Body of pancreas (tissue), 4 donors: ENCODE measurements around the gene HTR3E.

ENCODE experiments used
- POLR2A ChIP-seq, 3 donors: fragments of 450-650 bp; IDR thresholded peaks; one replicate each; pipeline ENCODE4 v1.6.1; 2016; ENCODE audit warnings: antibody characterized with exemption in 3 of 3, mild to moderate bottlenecking in 2 of 3
- TF ChIP-seq, protein P1 (sequence below), 7 experiments: fragments of 450-650 bp in 4 of 7; fragments of 200-600 bp in 3 of 7; sonication (generic) in 3 of 7; IDR thresholded peaks; one replicate each; pipeline ENCODE4 v1.5.1; 2016 to 2019; ENCODE audit warnings: antibody characterized with exemption in 7 of 7

DNA sequence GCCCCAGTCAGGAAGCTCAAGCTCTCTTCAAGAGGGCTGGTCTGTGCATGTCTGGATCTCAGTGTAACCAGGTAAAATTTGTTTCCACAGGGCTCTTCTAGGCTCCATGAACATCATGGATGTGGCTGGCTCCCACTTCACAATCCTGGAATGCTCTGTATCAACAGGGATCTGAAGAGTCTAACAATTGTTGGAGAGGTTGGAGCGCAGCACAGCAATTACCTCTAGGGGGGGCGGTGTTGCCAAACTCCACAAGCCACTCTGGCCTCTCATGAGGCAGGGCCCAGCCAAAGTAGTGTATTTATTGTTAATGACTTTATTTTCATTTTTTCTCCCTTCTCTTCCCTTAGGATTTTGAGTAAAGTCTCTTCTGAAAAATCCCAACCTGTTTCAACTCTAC is 32.1 kb downstream of the HTR3E start:
- TF ChIP-seq, protein P1, sequence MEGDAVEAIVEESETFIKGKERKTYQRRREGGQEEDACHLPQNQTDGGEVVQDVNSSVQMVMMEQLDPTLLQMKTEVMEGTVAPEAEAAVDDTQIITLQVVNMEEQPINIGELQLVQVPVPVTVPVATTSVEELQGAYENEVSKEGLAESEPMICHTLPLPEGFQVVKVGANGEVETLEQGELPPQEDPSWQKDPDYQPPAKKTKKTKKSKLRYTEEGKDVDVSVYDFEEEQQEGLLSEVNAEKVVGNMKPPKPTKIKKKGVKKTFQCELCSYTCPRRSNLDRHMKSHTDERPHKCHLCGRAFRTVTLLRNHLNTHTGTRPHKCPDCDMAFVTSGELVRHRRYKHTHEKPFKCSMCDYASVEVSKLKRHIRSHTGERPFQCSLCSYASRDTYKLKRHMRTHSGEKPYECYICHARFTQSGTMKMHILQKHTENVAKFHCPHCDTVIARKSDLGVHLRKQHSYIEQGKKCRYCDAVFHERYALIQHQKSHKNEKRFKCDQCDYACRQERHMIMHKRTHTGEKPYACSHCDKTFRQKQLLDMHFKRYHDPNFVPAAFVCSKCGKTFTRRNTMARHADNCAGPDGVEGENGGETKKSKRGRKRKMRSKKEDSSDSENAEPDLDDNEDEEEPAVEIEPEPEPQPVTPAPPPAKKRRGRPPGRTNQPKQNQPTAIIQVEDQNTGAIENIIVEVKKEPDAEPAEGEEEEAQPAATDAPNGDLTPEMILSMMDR (IDR thresholded peaks at IDR 0.05) = peak in 1 of 7 experiments; percentile 13
- TF ChIP-seq POLR2A (IDR thresholded peaks at IDR 0.05) = no peak
